DOHH2 (cell line): Measurements from ENCODE around the gene NBEAL1.

Experiments
- H3F3A ChIP-seq: fragments of 200-600 bp; sonication (generic), shearing (Covaris generic); 2 replicates; pipeline ENCODE4 v1.6.0; 2016; ENCODE audit warnings: antibody characterized with exemption, mild to moderate bottlenecking; ENCODE audit not compliant: control insufficient read depth, insufficient read depth
- H3K27ac ChIP-seq: fragments of 200-600 bp; sonication (generic); 2 replicates; pipeline ENCODE4 v1.5.1; 2014; ENCODE audit warnings: low read depth, mild to moderate bottlenecking, low read length, moderate library complexity
- H3K27me3 ChIP-seq: fragments of 200-600 bp; sonication (generic); 2 replicates; pipeline ENCODE4 v1.6.1; 2014; ENCODE audit warnings: mild to moderate bottlenecking, low read length, mixed read lengths; ENCODE audit not compliant: control insufficient read depth
- H3K36me3 ChIP-seq: fragments of 200-600 bp; sonication (generic); 2 replicates; pipeline ENCODE4 v1.6.1; 2014; ENCODE audit warnings: mild to moderate bottlenecking, low read length, moderate library complexity, mixed read lengths; ENCODE audit not compliant: control insufficient read depth
- H3K4me1 ChIP-seq: fragments of 200-600 bp; sonication (generic); 2 replicates; pipeline ENCODE4 v1.6.1; 2014; ENCODE audit warnings: mild to moderate bottlenecking, low read length, mixed read lengths; ENCODE audit not compliant: control insufficient read depth
- H3K4me2 ChIP-seq: fragments of 200-600 bp; sonication (generic); 2 replicates; pipeline ENCODE4 v1.6.0; 2014; ENCODE audit warnings: mild to moderate bottlenecking, low read length, moderate library complexity
- H3K4me3 ChIP-seq: fragments of 200-600 bp; sonication (generic); 2 replicates; pipeline ENCODE4 v1.5.1; 2014; ENCODE audit warnings: mild to moderate bottlenecking, low read length, mixed read lengths
- H3K79me2 ChIP-seq: fragments of 200-600 bp; sonication (generic); 2 replicates; pipeline ENCODE4 v1.6.1; 2014; ENCODE audit warnings: mild to moderate bottlenecking, low read length, mixed read lengths; ENCODE audit not compliant: control insufficient read depth
- H3K9me2 ChIP-seq: fragments of 200-600 bp; sonication (generic); replicated peaks from 2 replicates; pipeline ENCODE4 v1.6.1; 2014; ENCODE audit warnings: mild to moderate bottlenecking, low read length, mixed read lengths; ENCODE audit not compliant: control insufficient read depth
- H3K9me3 ChIP-seq: fragments of 200-600 bp; sonication (generic); 2 replicates; pipeline ENCODE4 v1.6.1; 2014; ENCODE audit warnings: antibody characterized with exemption, low read length, mixed read lengths; ENCODE audit not compliant: control insufficient read depth, insufficient read depth
- H4K20me1 ChIP-seq: fragments of 200-600 bp; sonication (generic); 2 replicates; pipeline ENCODE4 v1.6.0; 2014; ENCODE audit warnings: low read depth, mild to moderate bottlenecking, antibody characterized with exemption, low read length, moderate library complexity; ENCODE audit not compliant: control insufficient read depth, insufficient read depth
- EZH2phosphoT487 ChIP-seq: fragments of 200-600 bp; sonication (generic); IDR thresholded peaks from 2 replicates; pipeline ENCODE4 v1.6.1; 2017; ENCODE audit warnings: borderline replicate concordance, mild to moderate bottlenecking, antibody characterized with exemption, low read length, moderate library complexity, mixed read lengths
- TF ChIP-seq, protein P1 (sequence below): fragments of 200-600 bp; sonication (generic); IDR thresholded peaks from one replicate; pipeline ENCODE4 v1.5.1; 2014; ENCODE audit warnings: antibody characterized with exemption, mild to moderate bottlenecking, low read depth, low read length; ENCODE audit not compliant: poor library complexity, severe bottlenecking

NBEAL1 gene

DNA sequence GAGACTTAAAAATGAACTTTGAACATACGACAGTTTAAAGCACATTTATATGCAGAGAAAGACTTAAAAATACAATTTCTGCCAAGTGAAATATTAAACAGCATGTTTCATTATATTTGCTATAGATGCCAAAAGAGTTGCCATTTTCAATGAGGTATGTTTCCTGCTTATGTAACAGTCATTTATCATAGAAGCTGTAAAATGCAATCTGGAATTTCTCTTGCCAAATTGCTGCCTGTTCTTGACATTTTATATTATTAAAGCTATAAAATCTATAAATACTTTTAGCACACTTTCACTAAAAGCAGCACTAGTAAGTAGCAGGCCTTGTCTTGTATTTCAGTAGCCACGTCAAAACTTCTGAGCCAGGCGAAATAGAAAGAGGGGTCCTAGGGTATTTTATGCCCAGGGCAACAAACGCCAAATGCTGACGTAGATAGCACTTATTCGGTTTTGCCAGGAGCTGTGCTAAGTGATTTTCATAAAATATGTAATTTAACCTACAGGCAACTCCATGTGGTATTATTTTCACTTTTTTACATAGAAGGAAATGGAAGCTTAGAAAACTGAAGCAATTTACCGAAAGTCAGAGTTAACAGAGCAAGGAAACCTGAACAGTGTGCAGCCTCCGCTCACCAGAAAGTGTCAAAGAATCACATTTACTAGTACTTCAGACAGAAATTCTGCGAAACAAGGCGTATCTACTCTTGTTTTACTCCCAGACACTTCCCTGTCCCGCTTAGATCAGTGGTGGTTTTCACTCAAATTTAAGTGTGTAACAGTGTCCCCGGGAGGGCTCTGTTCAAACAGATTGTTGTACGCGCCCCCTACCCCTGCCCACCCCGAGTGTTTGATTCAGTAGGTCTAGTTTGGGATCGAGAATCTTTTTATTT, 222.9 kb downstream of the NBEAL1 start:
- Histone ChIP-seq H3K79me2 (peaks cover 29% of the 10 kb centered on the region), H4K20me1 (0 out of 2 replicates have a peak, but pooled peaks cover 5% of the 10 kb centered on the region), H3K36me3 (peaks cover 10% of the 10 kb centered on the region), H3K4me3 (peak overlapping the region; percentile 97), H3K9me3 (no peaks in the 10 kb centered on the region), H3K27ac (no peak overlapping the region), H3K27me3 (no peaks in the 10 kb centered on the region), H3K9me2 (no peaks in the 10 kb centered on the region), H3F3A (peaks cover 8% of the 10 kb centered on the region), H3K4me1 (peaks cover 20% of the 10 kb centered on the region), H3K4me2 (peak overlapping the region; percentile 84)
- no peak for TF ChIP-seq EZH2phosphoT487
- TF ChIP-seq, protein P1, sequence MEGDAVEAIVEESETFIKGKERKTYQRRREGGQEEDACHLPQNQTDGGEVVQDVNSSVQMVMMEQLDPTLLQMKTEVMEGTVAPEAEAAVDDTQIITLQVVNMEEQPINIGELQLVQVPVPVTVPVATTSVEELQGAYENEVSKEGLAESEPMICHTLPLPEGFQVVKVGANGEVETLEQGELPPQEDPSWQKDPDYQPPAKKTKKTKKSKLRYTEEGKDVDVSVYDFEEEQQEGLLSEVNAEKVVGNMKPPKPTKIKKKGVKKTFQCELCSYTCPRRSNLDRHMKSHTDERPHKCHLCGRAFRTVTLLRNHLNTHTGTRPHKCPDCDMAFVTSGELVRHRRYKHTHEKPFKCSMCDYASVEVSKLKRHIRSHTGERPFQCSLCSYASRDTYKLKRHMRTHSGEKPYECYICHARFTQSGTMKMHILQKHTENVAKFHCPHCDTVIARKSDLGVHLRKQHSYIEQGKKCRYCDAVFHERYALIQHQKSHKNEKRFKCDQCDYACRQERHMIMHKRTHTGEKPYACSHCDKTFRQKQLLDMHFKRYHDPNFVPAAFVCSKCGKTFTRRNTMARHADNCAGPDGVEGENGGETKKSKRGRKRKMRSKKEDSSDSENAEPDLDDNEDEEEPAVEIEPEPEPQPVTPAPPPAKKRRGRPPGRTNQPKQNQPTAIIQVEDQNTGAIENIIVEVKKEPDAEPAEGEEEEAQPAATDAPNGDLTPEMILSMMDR, result no peak

DNA sequence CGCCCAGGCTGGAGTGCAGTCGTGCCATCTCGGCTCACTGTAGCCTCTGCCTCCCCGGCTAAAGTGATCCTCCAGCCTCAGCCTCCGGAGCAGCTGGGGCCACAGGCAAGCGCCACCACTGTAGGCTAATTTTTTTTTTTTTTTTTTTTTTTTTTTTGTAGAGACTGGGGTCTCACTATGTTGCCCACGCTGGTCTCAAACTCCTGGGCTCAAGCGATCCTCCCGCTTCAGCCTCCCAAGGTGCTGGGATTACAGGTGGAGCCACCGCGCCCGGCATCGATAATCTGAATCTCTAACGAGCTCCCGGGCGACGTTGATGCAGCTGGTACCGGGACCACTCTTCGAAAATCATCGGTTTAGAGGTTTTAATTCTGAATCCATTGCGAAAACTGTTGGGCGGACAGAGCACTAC, 223.6 kb downstream of the NBEAL1 start:
- Histone ChIP-seq H3K27me3 (no peaks in the 10 kb centered on the region), H3K4me1 (peaks cover 20% of the 10 kb centered on the region), H3K36me3 (peaks cover 15% of the 10 kb centered on the region), H3K4me2 (peak overlapping the region; percentile 84), H3K79me2 (peaks cover 34% of the 10 kb centered on the region), H3K9me2 (no peaks in the 10 kb centered on the region), H3F3A (peaks cover 8% of the 10 kb centered on the region), H3K4me3 (peak overlapping the region; percentile 97), H4K20me1 (peaks cover 5% of the 10 kb centered on the region; the same call in 1 of the 2 replicates), H3K9me3 (no peaks in the 10 kb centered on the region), H3K27ac (peak overlapping the region; percentile 85)
- TF ChIP-seq, protein P1, result no peak
- TF ChIP-seq EZH2phosphoT487, result no peak

DNA sequence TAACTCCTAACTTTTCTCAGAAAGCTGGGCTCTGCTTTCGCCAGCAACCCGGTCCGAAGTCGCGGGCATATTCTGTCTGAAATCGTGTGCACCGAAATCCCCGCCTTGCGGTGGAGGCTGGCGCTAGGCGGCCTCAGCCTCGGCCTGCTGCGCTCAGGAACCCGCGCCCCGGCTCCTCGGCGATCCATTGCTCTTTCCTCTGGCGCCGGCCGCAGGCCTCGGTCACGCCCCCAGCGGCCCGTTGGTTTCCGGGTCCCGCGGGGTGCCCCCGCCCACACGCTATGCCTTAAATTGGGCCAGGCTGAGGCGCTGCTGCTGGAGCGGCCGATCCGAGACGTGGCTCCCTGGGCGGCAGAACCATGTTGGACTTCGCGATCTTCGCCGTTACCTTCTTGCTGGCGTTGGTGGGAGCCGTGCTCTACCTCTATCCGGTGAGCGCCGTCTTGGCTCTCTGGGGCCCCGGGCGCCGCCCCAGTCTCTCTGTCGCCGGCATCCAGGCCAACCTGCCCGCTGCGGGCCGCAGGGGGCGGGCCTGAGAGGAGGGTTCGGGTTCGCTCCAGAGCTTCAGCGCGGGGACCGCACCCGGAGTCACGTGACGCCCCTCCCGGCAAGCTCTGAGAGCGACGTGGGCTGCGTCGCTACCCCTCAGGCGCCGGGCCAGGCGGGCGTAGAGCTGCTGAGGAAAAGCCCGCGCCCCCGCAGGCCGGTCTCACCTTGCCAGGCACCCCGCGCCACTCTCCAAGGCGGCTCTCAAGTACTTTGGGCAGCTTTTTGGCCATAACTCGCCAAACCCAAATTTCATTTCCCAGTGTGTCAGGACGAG, 224.2 kb downstream of the NBEAL1 start, which contains the start of gene CYP20A1:
Gene CYP20A1 (plus strand): TSS at position 315 of the 823 bp plus-strand sequence. CDS start 45 bp downstream, at position 360.
- H3K79me2 ChIP-seq, result peaks cover 34% of the 10 kb centered on the region
- H4K20me1 ChIP-seq, result peaks cover 5% of the 10 kb centered on the region; the same call in 1 of the 2 replicates
- peaks cover 20% of the 10 kb centered on the region for H3K4me1 ChIP-seq
- peaks cover 15% of the 10 kb centered on the region for H3K36me3 ChIP-seq
- H3K4me2 ChIP-seq, result peak within 1 kb of the TSS; percentile 84
- peaks cover 8% of the 10 kb centered on the region for H3F3A ChIP-seq
- H3K27ac ChIP-seq, result peak within 1 kb of the TSS; percentile 85
- no peaks in the 10 kb centered on the region for H3K27me3 ChIP-seq
- peak within 1 kb of the TSS; percentile 97 for H3K4me3 ChIP-seq
- no peak for TF ChIP-seq EZH2phosphoT487
- TF ChIP-seq, protein P1, result peak; percentile 27
- no peaks in the 10 kb centered on the region for H3K9me2 ChIP-seq
- H3K9me3 ChIP-seq, result no peaks in the 10 kb centered on the region
